Measurements from ENCODE around the gene HAND2.

Gene HAND2

DNA sequence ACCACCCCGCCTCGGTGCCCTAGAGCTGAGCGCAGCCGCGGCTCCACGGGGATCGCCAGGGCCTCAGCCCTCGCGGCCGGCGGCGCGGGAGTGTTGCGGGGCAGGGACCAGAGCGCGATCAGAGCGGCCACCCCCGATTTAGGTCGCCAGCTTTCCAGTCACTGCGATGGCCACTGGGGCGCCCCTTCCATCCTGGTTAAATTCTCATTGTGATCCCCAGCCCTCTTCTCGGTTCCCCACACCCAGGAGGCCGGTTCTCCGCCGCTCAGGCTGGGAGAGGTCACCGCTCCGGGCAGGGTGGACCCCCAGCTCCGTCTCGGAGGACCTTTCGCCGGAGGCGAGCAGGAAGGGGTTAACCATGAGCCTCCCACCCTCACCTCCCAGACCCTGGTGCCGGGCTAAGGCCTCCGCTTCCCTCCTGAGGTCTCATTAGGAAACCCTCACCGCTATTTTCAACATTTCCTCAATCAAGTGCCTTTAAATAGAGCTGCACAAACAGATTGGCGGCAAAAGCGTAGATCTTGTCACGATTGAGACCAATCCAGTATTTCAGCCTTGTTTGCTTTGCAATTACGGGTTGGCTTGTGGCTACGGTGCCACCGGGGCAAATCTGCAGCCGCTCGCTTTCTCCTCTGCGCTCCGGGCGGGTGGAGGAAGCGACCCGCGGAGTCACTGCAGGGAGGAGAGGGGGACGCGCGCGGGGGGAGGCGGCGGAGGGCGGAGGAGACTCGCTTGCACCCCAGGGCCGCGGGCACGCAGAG is 8.3 kb upstream of the HAND2 start:
- H3F3A ChIP-seq (ENCODE audit: low read depth) = no peaks in the 10 kb centered on the region
- H3K36me3 ChIP-seq (ENCODE audit: insufficient read depth, low read length) = no peaks in the 10 kb centered on the region
- TF ChIP-seq, protein P1, sequence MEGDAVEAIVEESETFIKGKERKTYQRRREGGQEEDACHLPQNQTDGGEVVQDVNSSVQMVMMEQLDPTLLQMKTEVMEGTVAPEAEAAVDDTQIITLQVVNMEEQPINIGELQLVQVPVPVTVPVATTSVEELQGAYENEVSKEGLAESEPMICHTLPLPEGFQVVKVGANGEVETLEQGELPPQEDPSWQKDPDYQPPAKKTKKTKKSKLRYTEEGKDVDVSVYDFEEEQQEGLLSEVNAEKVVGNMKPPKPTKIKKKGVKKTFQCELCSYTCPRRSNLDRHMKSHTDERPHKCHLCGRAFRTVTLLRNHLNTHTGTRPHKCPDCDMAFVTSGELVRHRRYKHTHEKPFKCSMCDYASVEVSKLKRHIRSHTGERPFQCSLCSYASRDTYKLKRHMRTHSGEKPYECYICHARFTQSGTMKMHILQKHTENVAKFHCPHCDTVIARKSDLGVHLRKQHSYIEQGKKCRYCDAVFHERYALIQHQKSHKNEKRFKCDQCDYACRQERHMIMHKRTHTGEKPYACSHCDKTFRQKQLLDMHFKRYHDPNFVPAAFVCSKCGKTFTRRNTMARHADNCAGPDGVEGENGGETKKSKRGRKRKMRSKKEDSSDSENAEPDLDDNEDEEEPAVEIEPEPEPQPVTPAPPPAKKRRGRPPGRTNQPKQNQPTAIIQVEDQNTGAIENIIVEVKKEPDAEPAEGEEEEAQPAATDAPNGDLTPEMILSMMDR (conservative IDR thresholded peaks at IDR 0.05; ENCODE audit: low read length) = no peak
- no peak for TF ChIP-seq EZH2phosphoT487 (IDR thresholded peaks at IDR 0.05; ENCODE audit: borderline replicate concordance)
- no peak overlapping the region for H3K4me2 ChIP-seq (ENCODE audit: low read depth, low read length, poor library complexity, severe bottlenecking)
- H3K4me1 ChIP-seq (ENCODE audit: insufficient read depth, low read length, poor library complexity, severe bottlenecking) = no peaks in the 10 kb centered on the region
- H3K79me2 ChIP-seq (ENCODE audit: insufficient read depth, low read length) = no peaks in the 10 kb centered on the region
- H3K27me3 ChIP-seq (ENCODE audit: insufficient read depth, low read length, poor library complexity, severe bottlenecking) = no peaks in the 10 kb centered on the region
- no peak overlapping the region for H3K4me3 ChIP-seq (ENCODE audit: low read length, poor library complexity, severe bottlenecking)
- H3K9ac ChIP-seq (ENCODE audit: low read depth, low read length, poor library complexity, severe bottlenecking) = no peak overlapping the region
- H4K20me1 ChIP-seq (ENCODE audit: insufficient read depth, low read length, poor library complexity, severe bottlenecking) = no peaks in the 10 kb centered on the region
- H3K9me3 ChIP-seq (ENCODE audit: insufficient read depth, low read depth, low read length) = no peaks in the 10 kb centered on the region
- no peaks in the 10 kb centered on the region for H3K9me2 ChIP-seq (replicated peaks; ENCODE audit: low read depth, low read length)
- H2AFZ ChIP-seq (ENCODE audit: low read length) = no peak overlapping the region

DNA sequence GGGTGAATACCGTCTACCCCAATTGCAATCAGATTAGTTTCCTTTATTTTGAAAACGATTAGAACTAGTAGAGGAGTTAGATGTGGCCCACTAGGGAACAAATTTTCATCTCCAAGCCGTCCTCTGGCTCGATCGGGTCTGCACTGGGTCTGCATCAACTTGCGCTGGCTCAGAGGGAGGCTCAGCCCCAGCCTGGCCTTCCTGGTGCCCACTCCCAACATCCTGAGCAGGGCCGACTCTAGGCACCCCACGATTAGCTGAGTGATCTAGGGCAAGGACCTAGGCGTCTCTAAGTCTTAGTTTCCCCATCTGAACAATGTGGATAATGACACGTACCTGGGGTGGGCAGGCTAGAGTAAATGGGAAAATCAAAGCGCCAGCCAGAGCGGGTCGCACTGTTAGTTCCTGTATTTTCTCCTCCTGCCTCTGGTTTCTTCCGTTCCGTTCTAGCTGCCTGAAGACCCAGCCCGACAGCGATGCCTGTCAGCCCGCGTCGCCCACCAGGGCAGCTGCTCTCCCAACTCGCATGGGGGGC is 7.7 kb upstream of the HAND2 start:
- Histone ChIP-seq H3K4me1 (ENCODE audit: insufficient read depth, low read length, poor library complexity, severe bottlenecking) (no peaks in the 10 kb centered on the region), H3K9ac (ENCODE audit: low read depth, low read length, poor library complexity, severe bottlenecking) (no peak overlapping the region), H3K4me2 (ENCODE audit: low read depth, low read length, poor library complexity, severe bottlenecking) (no peak overlapping the region), H3K27me3 (ENCODE audit: insufficient read depth, low read length, poor library complexity, severe bottlenecking) (no peaks in the 10 kb centered on the region), H3K9me3 (ENCODE audit: insufficient read depth, low read depth, low read length) (no peaks in the 10 kb centered on the region), H3F3A (ENCODE audit: low read depth) (no peaks in the 10 kb centered on the region), H2AFZ (ENCODE audit: low read length) (no peak overlapping the region), H3K4me3 (ENCODE audit: low read length, poor library complexity, severe bottlenecking) (no peak overlapping the region), H4K20me1 (ENCODE audit: insufficient read depth, low read length, poor library complexity, severe bottlenecking) (no peaks in the 10 kb centered on the region), H3K36me3 (ENCODE audit: insufficient read depth, low read length) (no peaks in the 10 kb centered on the region), H3K79me2 (ENCODE audit: insufficient read depth, low read length) (no peaks in the 10 kb centered on the region), H3K9me2 (replicated peaks; ENCODE audit: low read depth, low read length) (no peaks in the 10 kb centered on the region)
- TF ChIP-seq, protein P1 (conservative IDR thresholded peaks at IDR 0.05; ENCODE audit: low read length) = no peak
- TF ChIP-seq EZH2phosphoT487 (IDR thresholded peaks at IDR 0.05; ENCODE audit: borderline replicate concordance) = no peak

DNA sequence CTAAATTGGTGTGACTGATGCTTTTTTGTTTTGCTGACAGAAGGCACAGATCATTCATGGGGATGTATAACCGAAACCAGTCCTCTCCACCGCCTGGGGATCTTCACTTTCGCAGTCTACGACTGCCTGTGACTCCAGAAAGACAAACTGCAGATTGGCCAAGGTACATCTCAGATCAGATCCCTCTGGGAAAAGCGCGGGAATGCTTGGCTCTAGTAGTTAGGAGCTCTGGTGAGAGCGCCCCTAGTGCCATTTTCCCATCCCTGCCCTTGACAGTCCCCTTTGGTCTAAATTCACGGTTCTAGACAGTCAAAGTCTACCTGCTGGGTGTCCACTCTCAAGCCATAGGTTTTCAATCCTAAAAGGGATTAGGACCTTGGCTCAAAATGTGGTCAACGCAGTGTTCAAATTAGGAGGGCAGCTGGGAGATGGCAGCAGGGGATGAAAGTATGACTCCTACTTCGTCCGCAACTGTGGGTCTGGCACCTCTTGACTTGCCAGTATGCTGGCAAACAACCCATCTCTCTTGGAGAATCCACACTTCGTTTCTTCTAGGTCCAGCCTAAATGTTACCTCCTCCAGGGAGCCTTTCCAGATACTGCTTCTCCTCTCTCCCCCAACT is 6.9 kb upstream of the HAND2 start:
- H3K4me2 ChIP-seq (ENCODE audit: low read depth, low read length, poor library complexity, severe bottlenecking) = no peak overlapping the region
- H3K9ac ChIP-seq (ENCODE audit: low read depth, low read length, poor library complexity, severe bottlenecking) = no peak overlapping the region
- H3K9me2 ChIP-seq (replicated peaks; ENCODE audit: low read depth, low read length) = no peaks in the 10 kb centered on the region
- H3K9me3 ChIP-seq (ENCODE audit: insufficient read depth, low read depth, low read length) = no peaks in the 10 kb centered on the region
- no peak for TF ChIP-seq EZH2phosphoT487 (IDR thresholded peaks at IDR 0.05; ENCODE audit: borderline replicate concordance)
- TF ChIP-seq, protein P1 (conservative IDR thresholded peaks at IDR 0.05; ENCODE audit: low read length) = no peak
- no peak overlapping the region for H3K4me3 ChIP-seq (ENCODE audit: low read length, poor library complexity, severe bottlenecking)
- H3K36me3 ChIP-seq (ENCODE audit: insufficient read depth, low read length) = no peaks in the 10 kb centered on the region
- H3K79me2 ChIP-seq (ENCODE audit: insufficient read depth, low read length) = no peaks in the 10 kb centered on the region
- H3K4me1 ChIP-seq (ENCODE audit: insufficient read depth, low read length, poor library complexity, severe bottlenecking) = no peaks in the 10 kb centered on the region
- H2AFZ ChIP-seq (ENCODE audit: low read length) = no peak overlapping the region
- H3F3A ChIP-seq (ENCODE audit: low read depth) = no peaks in the 10 kb centered on the region
- H4K20me1 ChIP-seq (ENCODE audit: insufficient read depth, low read length, poor library complexity, severe bottlenecking) = no peaks in the 10 kb centered on the region
- no peaks in the 10 kb centered on the region for H3K27me3 ChIP-seq (ENCODE audit: insufficient read depth, low read length, poor library complexity, severe bottlenecking)

All from Loucy (cell line).